K562 (cell line): ENCODE data around the gene MIEF1. TPM values are rescaled to one million over a fixed set of nuclear protein-coding genes. Genes with fewer than 3 reads are reported as not detected.

Experiments
- ARID1B ChIP-seq: fragments of 450-650 bp; IDR thresholded peaks from 2 replicates; pipeline ENCODE4 v1.6.1; 2016; ENCODE audit warnings: antibody characterized with exemption, mild to moderate bottlenecking, inconsistent platforms
- ATF6 ChIP-seq: sonication (generic); formaldehyde crosslinking; IDR thresholded peaks from 2 replicates; pipeline ENCODE4 v1.4.0; 2020; ENCODE audit warnings: mild to moderate bottlenecking, missing genetic modification reagents
- CTBP1 ChIP-seq: fragments of 450-650 bp; IDR thresholded peaks from 2 replicates; pipeline ENCODE4 v1.6.1; 2016; ENCODE audit warnings: borderline replicate concordance
- DEAF1 ChIP-seq: fragments of 450-650 bp; formaldehyde crosslinking; IDR thresholded peaks from 2 replicates; pipeline ENCODE4 v1.4.0; 2020; ENCODE audit warnings: mild to moderate bottlenecking, moderate library complexity
- FOXO4 ChIP-seq: fragments of 450-650 bp; formaldehyde crosslinking; IDR thresholded peaks from 2 replicates; pipeline ENCODE4 v1.4.0; 2020; ENCODE audit warnings: mild to moderate bottlenecking, moderate library complexity
- IFI16 ChIP-seq: fragments of 250-450 bp; sonication (Bioruptor Pico); IDR thresholded peaks from 2 replicates; pipeline ENCODE4 v2.1.2; 2022; ENCODE audit warnings: mild to moderate bottlenecking, inconsistent platforms
- PHF20 ChIP-seq: fragments of 450-650 bp; IDR thresholded peaks from 2 replicates; pipeline ENCODE4 v1.6.1; 2018; ENCODE audit not compliant: partially characterized antibody
- PHF8 ChIP-seq: fragments of 200-600 bp; sonication (generic); IDR thresholded peaks from 2 replicates; pipeline ENCODE4 v1.6.1; 2012; ENCODE audit warnings: mixed run types, mild to moderate bottlenecking, inconsistent platforms, low read length, moderate library complexity, borderline replicate concordance
- POLR2G ChIP-seq: fragments of 200-400 bp; formaldehyde crosslinking; IDR thresholded peaks from 2 replicates; pipeline ENCODE4 v1.6.1; 2017; ENCODE audit warnings: low read depth, mild to moderate bottlenecking, antibody characterized with exemption, low read length, moderate library complexity
- RB1 ChIP-seq: fragments of 450-650 bp; IDR thresholded peaks from 2 replicates; pipeline ENCODE4 v1.6.1; 2017; ENCODE audit warnings: low read depth, mild to moderate bottlenecking
- RBBP5 ChIP-seq: fragments of 200-600 bp; sonication (generic); IDR thresholded peaks from 2 replicates; pipeline ENCODE4 v1.6.1; 2012; ENCODE audit warnings: borderline replicate concordance, mild to moderate bottlenecking, low read length, control low read depth, inconsistent platforms; ENCODE audit not compliant: insufficient read depth, poor library complexity, severe bottlenecking
- RBM34 ChIP-seq: fragments of 200-400 bp; formaldehyde crosslinking; IDR thresholded peaks from 2 replicates; pipeline ENCODE4 v1.6.1; 2018; ENCODE audit warnings: low read length, borderline replicate concordance; ENCODE audit not compliant: insufficient read depth
- RNF219 ChIP-seq: fragments of 250-450 bp; sonication (Bioruptor Pico); IDR thresholded peaks from 2 replicates; pipeline ENCODE4 v1.5.0; 2022; ENCODE audit warnings: mild to moderate bottlenecking
- SMAD2 ChIP-seq: fragments of 150-350 bp; IDR thresholded peaks from 2 replicates; pipeline ENCODE4 v1.6.1; 2014; ENCODE audit warnings: low read depth, mild to moderate bottlenecking, low read length
- SNRNP70 ChIP-seq: fragments of 200-400 bp; formaldehyde crosslinking; optimal IDR thresholded peaks from 2 replicates; pipeline ENCODE3; 2017; ENCODE audit warnings: low read depth, low read length
- USF1 ChIP-seq: sonication (generic); formaldehyde crosslinking; IDR thresholded peaks from 2 replicates; pipeline ENCODE4 v1.9.0; 2022; ENCODE audit warnings: mild to moderate bottlenecking, missing genetic modification reagents
- ZBED1 ChIP-seq: IDR thresholded peaks from 2 replicates; pipeline ENCODE4 v1.6.1; 2014
- ZC3H4 ChIP-seq: sonication (generic); formaldehyde crosslinking; IDR thresholded peaks from 2 replicates; pipeline ENCODE4 v1.9.0; 2021; ENCODE audit warnings: missing genetic modification reagents, borderline replicate concordance
- ZNF140 ChIP-seq: fragments of 250-450 bp; sonication (Bioruptor Pico); IDR thresholded peaks from 2 replicates; pipeline ENCODE4 v1.8.0; 2021; ENCODE audit warnings: moderate library complexity, mild to moderate bottlenecking, inconsistent platforms
- ZNF586 ChIP-seq: fragments of 450-650 bp; formaldehyde crosslinking; conservative IDR thresholded peaks from 2 replicates; pipeline ENCODE4 v1.4.0; 2020; ENCODE audit warnings: mild to moderate bottlenecking, moderate library complexity
- polyA plus RNA-seq, 8 experiments: library from polyadenylated mRNA; depleted of rRNA in 4 of 8; stranded (reverse) in 5 of 8; unstranded in 3 of 8; fragments of >200 nt; fragmentation: Nextera tagmentation in 2 of 8; fragmentation: Illumina TruSeq in 1 of 8; extraction: Ambion mirVana in 2 of 8; extraction: Trizol in 1 of 8; gene quantifications; 2 replicates each; pipeline versions ENCODE4 v1.2.1 to v1.2.3, GENCODE V29; 2011 to 2014; ENCODE audit warnings: inconsistent platforms in 1 of 8, missing spikeins in 1 of 8
- total RNA-seq, 7 experiments: library from RNA; depleted of rRNA in 6 of 7; stranded (reverse); fragments of >200 nt in 6 of 7; fragmentation: Illumina TruSeq in 2 of 7; extraction: Trizol in 2 of 7; gene quantifications; 2 replicates each; pipeline versions ENCODE4 v1.2.1 to v1.2.3, GENCODE V29; 2011 to 2021; ENCODE audit warnings: low replicate concordance in 1 of 7

The MIEF1 gene
- total and polyA plus RNA-seq, 9 of the 15 experiments (the other 6 are each of a cell fraction or from before 2014, with no cell fraction given), result 10.9 to 51.8 (median 25.5) TPM

GRCh38 chr22:39556970-39557841 lies 55.1 kb downstream of the MIEF1 start (continued):
- no peak for TF ChIP-seq ZNF140 (CRISPR knock-in tag)
- no peak for TF ChIP-seq RBM34
- peak; percentile 83; the same call in 1 of the 2 replicates for TF ChIP-seq CTBP1
- no peak for TF ChIP-seq ZBED1
- TF ChIP-seq RBBP5, result peak; percentile 34
- 0 out of 2 replicates have a peak, but pooled peaks have one; percentile 31 for TF ChIP-seq DEAF1 (CRISPR knock-in tag)
- no peak for TF ChIP-seq ATF6 (CRISPR knock-in tag)
- no peak for TF ChIP-seq ZC3H4 (CRISPR knock-in tag)
- peak; percentile 66 for TF ChIP-seq POLR2G
- TF ChIP-seq SMAD2, result no peak
- TF ChIP-seq IFI16 (CRISPR knock-in tag), result no peak
- no peak for TF ChIP-seq PHF20
- no peak for TF ChIP-seq SNRNP70
- TF ChIP-seq RB1, result peak; percentile 86
- no peak for TF ChIP-seq ARID1B
- no peak for TF ChIP-seq FOXO4 (CRISPR knock-in tag)
- no peak for TF ChIP-seq USF1 (CRISPR knock-in tag)
- TF ChIP-seq PHF8, result peak; percentile 21; the same call in 1 of the 2 replicates
- TF ChIP-seq RNF219 (CRISPR knock-in tag), result no peak
- no peak for TF ChIP-seq ZNF586 (CRISPR knock-in tag)
